ENCODE data around the gene ZNF37A. TPM values are rescaled to one million over a fixed set of nuclear protein-coding genes. Genes with fewer than 3 reads are reported as not detected.
"Not testable (repeated sequence)": the region's sequence is repeated elsewhere in the genome, so short reads cannot be mapped to it uniquely, and the experiment has no call there.

ZNF37A gene
- total RNA-seq, 1 experiment from 2014 or later = 6.6 TPM

DNA sequence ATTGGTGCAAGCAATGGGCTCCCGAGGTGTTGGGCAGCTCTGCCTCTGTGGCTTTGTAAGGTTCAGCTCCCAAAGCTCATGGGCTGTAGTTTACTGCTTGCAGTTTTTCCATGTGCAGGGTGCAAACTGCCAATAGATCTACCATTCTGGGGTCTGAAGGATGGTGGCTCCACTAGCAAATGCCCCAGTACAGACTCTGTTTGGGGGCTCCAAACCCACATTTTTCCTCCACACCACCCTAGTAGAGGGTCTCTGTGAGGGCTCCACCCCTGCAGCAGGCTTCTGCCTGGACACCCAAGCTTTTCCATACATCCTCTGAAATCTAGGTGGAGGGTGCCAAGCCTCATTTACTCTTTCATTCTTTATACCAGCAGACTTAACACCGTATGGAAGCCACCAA is 17.4 kb upstream of the ZNF37A start:
- Histone ChIP-seq H3K27ac (ENCODE audit: low read length) (no peak overlapping the region), H3K36me3 (ENCODE audit: control insufficient read depth, insufficient read depth, low read length) (no peaks in the 10 kb centered on the region), H3K4me3 (ENCODE audit: low read depth in 2 of 2, low read length in 2 of 2) (no peak overlapping the region), H3K4me1 (ENCODE audit: control insufficient read depth, insufficient read depth, low read length) (no peaks in the 10 kb centered on the region), H3K27me3 (ENCODE audit: control insufficient read depth, insufficient read depth, low read length) (no peaks in the 10 kb centered on the region), H3K9me3 (ENCODE audit: control insufficient read depth, insufficient read depth, low read depth, low read length) (no peaks in the 10 kb centered on the region)
- in situ Hi-C loops (cut with HindIII; ENCODE audit: low pct_unique_long_range_greater_than_20kb, low sequenced_read_pairs) = no loop called here
- ChIA-PET CTCF (no interaction called here), POLR2A (no interaction called here)
- no peak for DNase-seq (ENCODE audit: low read depth, low spot score)
- no peak for ATAC-seq
- intact Hi-C loops (cut with micrococcal nuclease; ENCODE audit: unreplicated experiment) = no loop called here
- BruUV-seq (replicated peaks) = no TSS peak
- TF ChIP-seq, protein P1, sequence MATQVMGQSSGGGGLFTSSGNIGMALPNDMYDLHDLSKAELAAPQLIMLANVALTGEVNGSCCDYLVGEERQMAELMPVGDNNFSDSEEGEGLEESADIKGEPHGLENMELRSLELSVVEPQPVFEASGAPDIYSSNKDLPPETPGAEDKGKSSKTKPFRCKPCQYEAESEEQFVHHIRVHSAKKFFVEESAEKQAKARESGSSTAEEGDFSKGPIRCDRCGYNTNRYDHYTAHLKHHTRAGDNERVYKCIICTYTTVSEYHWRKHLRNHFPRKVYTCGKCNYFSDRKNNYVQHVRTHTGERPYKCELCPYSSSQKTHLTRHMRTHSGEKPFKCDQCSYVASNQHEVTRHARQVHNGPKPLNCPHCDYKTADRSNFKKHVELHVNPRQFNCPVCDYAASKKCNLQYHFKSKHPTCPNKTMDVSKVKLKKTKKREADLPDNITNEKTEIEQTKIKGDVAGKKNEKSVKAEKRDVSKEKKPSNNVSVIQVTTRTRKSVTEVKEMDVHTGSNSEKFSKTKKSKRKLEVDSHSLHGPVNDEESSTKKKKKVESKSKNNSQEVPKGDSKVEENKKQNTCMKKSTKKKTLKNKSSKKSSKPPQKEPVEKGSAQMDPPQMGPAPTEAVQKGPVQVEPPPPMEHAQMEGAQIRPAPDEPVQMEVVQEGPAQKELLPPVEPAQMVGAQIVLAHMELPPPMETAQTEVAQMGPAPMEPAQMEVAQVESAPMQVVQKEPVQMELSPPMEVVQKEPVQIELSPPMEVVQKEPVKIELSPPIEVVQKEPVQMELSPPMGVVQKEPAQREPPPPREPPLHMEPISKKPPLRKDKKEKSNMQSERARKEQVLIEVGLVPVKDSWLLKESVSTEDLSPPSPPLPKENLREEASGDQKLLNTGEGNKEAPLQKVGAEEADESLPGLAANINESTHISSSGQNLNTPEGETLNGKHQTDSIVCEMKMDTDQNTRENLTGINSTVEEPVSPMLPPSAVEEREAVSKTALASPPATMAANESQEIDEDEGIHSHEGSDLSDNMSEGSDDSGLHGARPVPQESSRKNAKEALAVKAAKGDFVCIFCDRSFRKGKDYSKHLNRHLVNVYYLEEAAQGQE (IDR thresholded peaks at IDR 0.05; ENCODE audit: insufficient read depth in 1 of 2, low read depth in 2 of 2, low read length in 1 of 2) = no peak
- TF ChIP-seq TCF7L2 (IDR thresholded peaks at IDR 0.05; ENCODE audit: low read depth, low read length) (no peak), SIN3A (IDR thresholded peaks at IDR 0.05; ENCODE audit: borderline replicate concordance, insufficient read depth, low read depth, low read length) (no peak), POLR2AphosphoS5 (IDR thresholded peaks at IDR 0.05; ENCODE audit: low read depth, low read length) (no peak)
- TF ChIP-seq, protein P2, sequence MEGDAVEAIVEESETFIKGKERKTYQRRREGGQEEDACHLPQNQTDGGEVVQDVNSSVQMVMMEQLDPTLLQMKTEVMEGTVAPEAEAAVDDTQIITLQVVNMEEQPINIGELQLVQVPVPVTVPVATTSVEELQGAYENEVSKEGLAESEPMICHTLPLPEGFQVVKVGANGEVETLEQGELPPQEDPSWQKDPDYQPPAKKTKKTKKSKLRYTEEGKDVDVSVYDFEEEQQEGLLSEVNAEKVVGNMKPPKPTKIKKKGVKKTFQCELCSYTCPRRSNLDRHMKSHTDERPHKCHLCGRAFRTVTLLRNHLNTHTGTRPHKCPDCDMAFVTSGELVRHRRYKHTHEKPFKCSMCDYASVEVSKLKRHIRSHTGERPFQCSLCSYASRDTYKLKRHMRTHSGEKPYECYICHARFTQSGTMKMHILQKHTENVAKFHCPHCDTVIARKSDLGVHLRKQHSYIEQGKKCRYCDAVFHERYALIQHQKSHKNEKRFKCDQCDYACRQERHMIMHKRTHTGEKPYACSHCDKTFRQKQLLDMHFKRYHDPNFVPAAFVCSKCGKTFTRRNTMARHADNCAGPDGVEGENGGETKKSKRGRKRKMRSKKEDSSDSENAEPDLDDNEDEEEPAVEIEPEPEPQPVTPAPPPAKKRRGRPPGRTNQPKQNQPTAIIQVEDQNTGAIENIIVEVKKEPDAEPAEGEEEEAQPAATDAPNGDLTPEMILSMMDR (IDR thresholded peaks at IDR 0.05) = no peak

DNA sequence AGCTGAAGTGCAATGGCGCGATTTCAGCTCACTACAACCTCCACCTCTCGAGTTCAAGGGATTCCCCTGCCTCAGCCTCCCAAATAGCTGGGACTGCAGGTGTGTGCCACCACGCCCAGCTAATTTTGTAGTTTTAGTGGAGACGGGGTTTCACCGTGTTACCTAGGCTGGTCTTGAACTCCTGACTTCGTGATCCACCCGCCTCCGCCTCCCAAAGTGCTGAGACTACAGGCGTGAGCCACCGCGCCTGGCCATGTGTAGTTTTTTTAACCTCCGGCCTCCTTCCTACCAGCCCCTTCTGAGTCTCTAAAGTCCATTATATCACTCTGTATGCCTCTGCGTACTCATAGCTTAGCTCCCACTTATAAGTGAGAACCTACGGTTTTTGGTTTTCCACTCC is 819 bp upstream of the ZNF37A start:
- ATAC-seq; H3K36me3 ChIP-seq (ENCODE audit: control insufficient read depth, insufficient read depth, low read length); CTCF ChIA-PET; H3K9me3 ChIP-seq (ENCODE audit: control insufficient read depth, insufficient read depth, low read depth, low read length); H3K27me3 ChIP-seq (ENCODE audit: control insufficient read depth, insufficient read depth, low read length); H3K4me1 ChIP-seq (ENCODE audit: control insufficient read depth, insufficient read depth, low read length); in situ Hi-C loops (cut with HindIII; ENCODE audit: low pct_unique_long_range_greater_than_20kb, low sequenced_read_pairs); BruUV-seq (replicated peaks); DNase-seq (ENCODE audit: low read depth, low spot score); intact Hi-C loops (cut with micrococcal nuclease; ENCODE audit: unreplicated experiment): not testable (repeated sequence)
- POLR2A ChIA-PET = interaction anchor here (0.7 kb wide), 1 partner anchor 648 kb away, joined by 3 read pairs; no protein-coding TSS in a partner anchor
- peak overlapping the region; percentile 63 to 71 for H3K4me3 ChIP-seq (ENCODE audit: low read depth in 2 of 2, low read length in 2 of 2)
- peak overlapping the region; percentile 77 for H3K27ac ChIP-seq (ENCODE audit: low read length)

DNA sequence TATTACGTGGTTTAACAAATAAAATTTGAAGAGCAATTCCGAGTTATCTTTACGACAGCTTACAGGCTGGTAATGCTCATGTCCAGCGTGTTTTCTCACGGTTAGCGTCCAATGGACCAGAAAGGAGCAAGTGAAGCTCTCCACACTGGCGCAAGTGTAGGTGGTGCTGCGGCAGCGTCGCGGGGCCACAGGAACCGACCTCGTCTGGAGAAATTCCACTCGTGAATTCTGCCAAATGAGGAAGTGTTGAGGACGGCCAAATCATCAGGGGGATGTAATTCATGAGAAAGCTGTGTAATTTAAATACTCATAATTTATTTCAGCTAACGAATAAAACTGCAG is 350 bp upstream of the ZNF37A start:
- no peaks in the 10 kb centered on the region for H3K9me3 ChIP-seq (ENCODE audit: control insufficient read depth, insufficient read depth, low read depth, low read length)
- peak overlapping the region; percentile 77 for H3K27ac ChIP-seq (ENCODE audit: low read length)
- DNase-seq (ENCODE audit: low read depth, low spot score) (no peak), ATAC-seq (peak; percentile 71)
- TF ChIP-seq TCF7L2 (IDR thresholded peaks at IDR 0.05; ENCODE audit: low read depth, low read length) (no peak), SIN3A (IDR thresholded peaks at IDR 0.05; ENCODE audit: borderline replicate concordance, insufficient read depth, low read depth, low read length) (no peak), POLR2AphosphoS5 (IDR thresholded peaks at IDR 0.05; ENCODE audit: low read depth, low read length) (no peak)
- TF ChIP-seq, protein P2 (IDR thresholded peaks at IDR 0.05) = no peak
- TF ChIP-seq, protein P1 (IDR thresholded peaks at IDR 0.05; ENCODE audit: insufficient read depth in 1 of 2, low read depth in 2 of 2, low read length in 1 of 2) = no peak
- CTCF ChIA-PET = no interaction called here
- peaks cover 6% of the 10 kb centered on the region for H3K36me3 ChIP-seq (ENCODE audit: control insufficient read depth, insufficient read depth, low read length)
- POLR2A ChIA-PET = interaction anchor here (0.7 kb wide), 1 partner anchor 648 kb away, joined by 3 read pairs; no protein-coding TSS in a partner anchor
- H3K4me1 ChIP-seq (ENCODE audit: control insufficient read depth, insufficient read depth, low read length) = no peaks in the 10 kb centered on the region
- peak overlapping the region; percentile 63 to 71 for H3K4me3 ChIP-seq (ENCODE audit: low read depth in 2 of 2, low read length in 2 of 2)
- no peaks in the 10 kb centered on the region for H3K27me3 ChIP-seq (ENCODE audit: control insufficient read depth, insufficient read depth, low read length)
- BruUV-seq (replicated peaks) = no TSS peak
- in situ Hi-C loops (cut with HindIII; ENCODE audit: low pct_unique_long_range_greater_than_20kb, low sequenced_read_pairs) = no loop called here
- intact Hi-C loops (cut with micrococcal nuclease; ENCODE audit: unreplicated experiment) = no loop called here
